Measurements from ENCODE around the gene ECI1.

DNA sequence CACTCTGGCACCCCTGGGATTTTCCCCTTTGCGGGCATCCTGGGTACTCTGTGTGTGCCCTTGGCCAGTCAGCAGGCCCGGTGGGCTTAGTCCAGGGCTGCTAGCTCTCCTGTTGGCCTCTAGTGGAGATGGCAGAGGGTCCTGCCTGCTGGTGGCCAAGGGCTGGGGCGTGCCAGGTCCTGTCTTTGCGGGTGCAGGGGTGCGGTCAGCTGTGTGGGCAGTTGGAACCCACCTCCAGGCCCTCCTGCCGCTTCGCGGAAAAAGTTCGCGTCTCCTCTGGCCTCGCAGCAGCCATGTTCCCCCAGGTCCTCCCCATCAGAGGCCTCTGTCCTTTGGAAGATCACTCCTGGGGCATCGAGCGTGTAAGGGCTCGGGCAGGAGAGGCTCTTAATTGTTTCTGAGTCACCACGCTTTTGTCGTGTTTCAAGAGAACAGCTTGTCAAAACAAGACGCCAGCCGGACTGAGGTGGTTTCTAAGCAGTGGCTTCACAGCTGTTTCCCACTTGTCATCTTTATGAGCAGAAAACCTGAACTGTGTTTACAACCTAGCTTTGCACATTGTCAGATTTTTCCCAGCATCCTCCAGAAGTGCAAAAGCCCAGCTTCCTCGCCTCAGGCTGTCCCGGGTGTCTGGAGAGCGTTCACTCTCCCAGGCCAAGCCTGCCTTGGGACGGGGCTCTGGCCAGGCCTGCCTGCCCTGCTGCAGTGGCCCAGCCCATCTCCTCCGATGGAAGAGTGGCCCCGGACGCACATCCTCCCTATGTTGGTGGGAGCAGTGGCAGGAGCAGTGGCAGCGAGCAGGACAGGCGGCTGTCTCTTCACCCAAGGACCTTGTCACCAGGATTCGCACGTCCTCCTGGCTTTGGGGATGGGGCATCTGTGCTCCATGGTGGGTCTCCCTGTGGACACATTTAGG is 20.1 kb downstream of the ECI1 start:
- TF ChIP-seq POLR2AphosphoS5 (IDR thresholded peaks at IDR 0.05; ENCODE audit: low read depth, low read length) (no peak), TAF1 (IDR thresholded peaks at IDR 0.05; ENCODE audit: borderline replicate concordance, insufficient read depth, low read length) (no peak), SIN3A (IDR thresholded peaks at IDR 0.05; ENCODE audit: borderline replicate concordance, insufficient read depth, low read length) (no peak), FOXP2 (optimal IDR thresholded peaks at IDR 0.05; ENCODE audit: borderline replicate concordance, extremely low read depth, extremely low read length, insufficient read depth) (no peak)
- TF ChIP-seq, protein P1, sequence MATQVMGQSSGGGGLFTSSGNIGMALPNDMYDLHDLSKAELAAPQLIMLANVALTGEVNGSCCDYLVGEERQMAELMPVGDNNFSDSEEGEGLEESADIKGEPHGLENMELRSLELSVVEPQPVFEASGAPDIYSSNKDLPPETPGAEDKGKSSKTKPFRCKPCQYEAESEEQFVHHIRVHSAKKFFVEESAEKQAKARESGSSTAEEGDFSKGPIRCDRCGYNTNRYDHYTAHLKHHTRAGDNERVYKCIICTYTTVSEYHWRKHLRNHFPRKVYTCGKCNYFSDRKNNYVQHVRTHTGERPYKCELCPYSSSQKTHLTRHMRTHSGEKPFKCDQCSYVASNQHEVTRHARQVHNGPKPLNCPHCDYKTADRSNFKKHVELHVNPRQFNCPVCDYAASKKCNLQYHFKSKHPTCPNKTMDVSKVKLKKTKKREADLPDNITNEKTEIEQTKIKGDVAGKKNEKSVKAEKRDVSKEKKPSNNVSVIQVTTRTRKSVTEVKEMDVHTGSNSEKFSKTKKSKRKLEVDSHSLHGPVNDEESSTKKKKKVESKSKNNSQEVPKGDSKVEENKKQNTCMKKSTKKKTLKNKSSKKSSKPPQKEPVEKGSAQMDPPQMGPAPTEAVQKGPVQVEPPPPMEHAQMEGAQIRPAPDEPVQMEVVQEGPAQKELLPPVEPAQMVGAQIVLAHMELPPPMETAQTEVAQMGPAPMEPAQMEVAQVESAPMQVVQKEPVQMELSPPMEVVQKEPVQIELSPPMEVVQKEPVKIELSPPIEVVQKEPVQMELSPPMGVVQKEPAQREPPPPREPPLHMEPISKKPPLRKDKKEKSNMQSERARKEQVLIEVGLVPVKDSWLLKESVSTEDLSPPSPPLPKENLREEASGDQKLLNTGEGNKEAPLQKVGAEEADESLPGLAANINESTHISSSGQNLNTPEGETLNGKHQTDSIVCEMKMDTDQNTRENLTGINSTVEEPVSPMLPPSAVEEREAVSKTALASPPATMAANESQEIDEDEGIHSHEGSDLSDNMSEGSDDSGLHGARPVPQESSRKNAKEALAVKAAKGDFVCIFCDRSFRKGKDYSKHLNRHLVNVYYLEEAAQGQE (IDR thresholded peaks at IDR 0.05; ENCODE audit: insufficient read depth in 1 of 2, low read depth in 2 of 2, low read length in 2 of 2) = no peak
